Panc1 (cell line): ENCODE results near the gene FAM13A. TPM values are rescaled to one million over a fixed set of nuclear protein-coding genes. Genes with fewer than 3 reads are reported as not detected.

Source experiments
- ATAC-seq: fragments of 200-7000 bp; cut with Tn5 transposase; 2 replicates; pipeline ENCODE4 v1.9.1; 2020; ENCODE audit warnings: mild to moderate bottlenecking, moderate library complexity
- BruUV-seq: library from RNA; stranded (reverse); fragments of 400-500 nt; replicated peaks from 2 replicates; lab custom pipeline; 2021; lab: Mats Ljungman, UMichigan
- CTCF ChIA-PET: fragments of 300-600 bp; sonication (Branson Sonifier 250); formaldehyde crosslinking; loops from one replicate; lab custom pipeline; 2022; ENCODE audit warnings: antibody characterized with exemption; lab: Charles Lee
- POLR2A ChIA-PET: fragments of 300-600 bp; sonication (Branson Sonifier 250); formaldehyde crosslinking; loops from one replicate; lab custom pipeline; 2022; ENCODE audit warnings: antibody characterized with exemption; lab: Charles Lee
- DNase-seq: peaks from one replicate; pipeline ENCODE4 v3.0.0-alpha.2; 2010; ENCODE audit warnings: low read depth, low spot score
- H3K27ac ChIP-seq: 2 replicates; pipeline ENCODE4 v1.5.1; 2011; ENCODE audit warnings: mild to moderate bottlenecking, low read length, inconsistent platforms
- H3K27me3 ChIP-seq: fragments of 200-500 bp; sonication (Bioruptor generic); 2 replicates; pipeline ENCODE4 v1.6.0; 2014; ENCODE audit warnings: low read length, inconsistent platforms; ENCODE audit not compliant: control insufficient read depth, insufficient read depth
- H3K36me3 ChIP-seq: fragments of 200-500 bp; sonication (Bioruptor generic); 2 replicates; pipeline ENCODE4 v1.5.1; 2014; ENCODE audit warnings: inconsistent platforms, mild to moderate bottlenecking, low read length, moderate library complexity; ENCODE audit not compliant: control insufficient read depth, insufficient read depth
- H3K4me1 ChIP-seq: 2 replicates; pipeline ENCODE4 v1.5.1; 2011; ENCODE audit warnings: inconsistent platforms, mild to moderate bottlenecking, low read length, moderate library complexity; ENCODE audit not compliant: control insufficient read depth, insufficient read depth
- H3K4me3 ChIP-seq, 2 experiments: 2 replicates each; pipeline ENCODE4 v1.5.1; 2011 to 2012; ENCODE audit warnings: low read depth in 2 of 2, low read length in 2 of 2, mild to moderate bottlenecking in 2 of 2, inconsistent platforms in 1 of 2, moderate library complexity in 1 of 2
- H3K9me3 ChIP-seq: fragments of 200-500 bp; sonication (Bioruptor generic); 2 replicates; pipeline ENCODE4 v1.5.1; 2014; ENCODE audit warnings: low read depth, mild to moderate bottlenecking, inconsistent platforms, low read length, moderate library complexity; ENCODE audit not compliant: control insufficient read depth, insufficient read depth
- CTCF ChIP-seq: fragments of 450-650 bp; IDR thresholded peaks from 2 replicates; pipeline ENCODE4 v1.5.1; 2017; ENCODE audit warnings: mild to moderate bottlenecking
- POLR2AphosphoS5 ChIP-seq: IDR thresholded peaks from 2 replicates; pipeline ENCODE4 v1.6.1; 2012; ENCODE audit warnings: mild to moderate bottlenecking, low read depth, low read length, moderate library complexity
- REST ChIP-seq, 2 experiments: IDR thresholded peaks; 2 replicates each; pipeline ENCODE4 v1.6.1; 2011 to 2012; ENCODE audit warnings: low read depth in 2 of 2, control low read depth in 1 of 2, low read length in 1 of 2, mild to moderate bottlenecking in 1 of 2, moderate library complexity in 1 of 2; ENCODE audit not compliant: insufficient read depth in 1 of 2
- SIN3A ChIP-seq: IDR thresholded peaks from 2 replicates; pipeline ENCODE4 v1.6.1; 2012; ENCODE audit warnings: low read depth, mild to moderate bottlenecking, low read length, moderate library complexity, borderline replicate concordance; ENCODE audit not compliant: insufficient read depth
- TCF7L2 ChIP-seq: IDR thresholded peaks from 2 replicates; pipeline ENCODE4 v1.6.1; 2011; ENCODE audit warnings: mild to moderate bottlenecking, low read depth, low read length, inconsistent platforms
- in situ Hi-C: cut with HindIII; loops from 2 replicates; pipeline ENCODE4 v1.10.0; 2016; ENCODE audit warnings: low sequenced_read_pairs, low pct_unique_long_range_greater_than_20kb
- intact Hi-C: fragments of 100-400 bp; cut with micrococcal nuclease; formaldehyde crosslinking; loops from one replicate; pipeline ENCODE4 v1.10.0; 2022; ENCODE audit not compliant: unreplicated experiment
- total RNA-seq: library from RNA; stranded (reverse); gene quantifications from one replicate; pipeline ENCODE4 v1.2.1, GENCODE V29; 2021; ENCODE audit not compliant: unreplicated experiment

Gene FAM13A
- total RNA-seq, 1 experiment from 2014 or later: 5.8 TPM

- no TSS peak for BruUV-seq
- H3K4me3 ChIP-seq: no peak overlapping the region
- in situ Hi-C loops: no loop called here
- no peaks in the 10 kb centered on the region for H3K9me3 ChIP-seq
- H3K36me3 ChIP-seq: no peaks in the 10 kb centered on the region
- intact Hi-C loops: no loop called here
- POLR2A ChIA-PET: no interaction called here
- H3K27ac ChIP-seq: no peak overlapping the region
- H3K27me3 ChIP-seq: no peaks in the 10 kb centered on the region
- no peak for ATAC-seq
- CTCF ChIA-PET: no interaction called here
- H3K4me1 ChIP-seq: no peaks in the 10 kb centered on the region
- TF ChIP-seq CTCF (no peak), SIN3A (no peak), REST (IDR thresholded peaks at IDR 0.05; ENCODE audit: insufficient read depth in 1 of 2, low read depth in 2 of 2, low read length in 1 of 2) (no peak), TCF7L2 (no peak), POLR2AphosphoS5 (no peak)
- no peak for DNase-seq
Measured at GRCh38 chr4:88765729-88766128, 291.3 kb downstream of the FAM13A start.

GRCh38 chr4:88763075-88763474 lies 293.9 kb downstream of the FAM13A start:
- no peak for TF ChIP-seq POLR2AphosphoS5
- TF ChIP-seq REST (IDR thresholded peaks at IDR 0.05; ENCODE audit: insufficient read depth in 1 of 2, low read depth in 2 of 2, low read length in 1 of 2): no peak
- TF ChIP-seq TCF7L2: no peak
- no peak for TF ChIP-seq CTCF
- no peak for TF ChIP-seq SIN3A
- no peaks in the 10 kb centered on the region for H3K36me3 ChIP-seq
- in situ Hi-C loops: no loop called here
- POLR2A ChIA-PET: no interaction called here
- no peaks in the 10 kb centered on the region for H3K27me3 ChIP-seq
- ATAC-seq (no peak), DNase-seq (no peak)
- CTCF ChIA-PET: no interaction called here
- no peaks in the 10 kb centered on the region for H3K9me3 ChIP-seq
- no TSS peak for BruUV-seq
- no peak overlapping the region for H3K4me3 ChIP-seq
- H3K27ac ChIP-seq: no peak overlapping the region
- intact Hi-C loops: no loop called here
- no peaks in the 10 kb centered on the region for H3K4me1 ChIP-seq
